GM13977 (cell line): ENCODE results near the gene LTBP1.

Experiments used
- DNase-seq: peaks from one replicate; pipeline ENCODE4 v3.0.0; 2012; ENCODE audit warnings: low spot score
- CTCF ChIP-seq: IDR thresholded peaks from 2 replicates; pipeline ENCODE4 v1.5.1; 2012; ENCODE audit warnings: mild to moderate bottlenecking, control low read depth; ENCODE audit not compliant: insufficient read depth; ENCODE audit errors: extremely low read depth, missing control alignments
- in situ Hi-C: fragments of 300-500 bp; cut with MboI; formaldehyde crosslinking; loops from one replicate; pipeline ENCODE4 v1.12.0; 2022; ENCODE audit warnings: low sequenced_read_pairs, low pct_unique_long_range_greater_than_20kb, mixed read lengths, inconsistent platforms; ENCODE audit not compliant: unreplicated experiment

LTBP1 gene

GRCh38 chr2:33110461-33110860 lies 163.7 kb downstream of the LTBP1 start:
- no peak for DNase-seq
- TF ChIP-seq CTCF = no peak
- in situ Hi-C loops = no loop called here

- no peak for TF ChIP-seq CTCF
- in situ Hi-C loops = no loop called here
- DNase-seq = no peak
Measured at GRCh38 chr2:33111002-33111446, 164.3 kb downstream of the LTBP1 start.

- no peak for DNase-seq
- TF ChIP-seq CTCF = no peak
- in situ Hi-C loops = no loop called here
Measured at GRCh38 chr2:33115196-33115595, 168.4 kb downstream of the LTBP1 start.

GRCh38 chr2:33115728-33116127 lies 169.0 kb downstream of the LTBP1 start:
- DNase-seq = no peak
- in situ Hi-C loops = no loop called here
- no peak for TF ChIP-seq CTCF

- DNase-seq = no peak
- in situ Hi-C loops = no loop called here
- no peak for TF ChIP-seq CTCF
Measured at GRCh38 chr2:33116799-33117198, 170.0 kb downstream of the LTBP1 start.

- TF ChIP-seq CTCF = no peak
- no peak for DNase-seq
- in situ Hi-C loops = no loop called here
Measured at GRCh38 chr2:33118651-33119050, 171.9 kb downstream of the LTBP1 start.

GRCh38 chr2:33121416-33121815 lies 174.7 kb downstream of the LTBP1 start:
- in situ Hi-C loops = no loop called here
- TF ChIP-seq CTCF = no peak

More at GRCh38 chr2:33121416-33121815, 174.7 kb downstream of the LTBP1 start:
- DNase-seq = no peak
